Measurements from ENCODE around the gene ZNF385B. TPM values are rescaled to one million over a fixed set of nuclear protein-coding genes. Genes with fewer than 3 reads are reported as not detected.

Gene ZNF385B
- total and polyA plus RNA-seq, 11 donors = 0.07 to 12.2 (median 2.3) TPM

DNA sequence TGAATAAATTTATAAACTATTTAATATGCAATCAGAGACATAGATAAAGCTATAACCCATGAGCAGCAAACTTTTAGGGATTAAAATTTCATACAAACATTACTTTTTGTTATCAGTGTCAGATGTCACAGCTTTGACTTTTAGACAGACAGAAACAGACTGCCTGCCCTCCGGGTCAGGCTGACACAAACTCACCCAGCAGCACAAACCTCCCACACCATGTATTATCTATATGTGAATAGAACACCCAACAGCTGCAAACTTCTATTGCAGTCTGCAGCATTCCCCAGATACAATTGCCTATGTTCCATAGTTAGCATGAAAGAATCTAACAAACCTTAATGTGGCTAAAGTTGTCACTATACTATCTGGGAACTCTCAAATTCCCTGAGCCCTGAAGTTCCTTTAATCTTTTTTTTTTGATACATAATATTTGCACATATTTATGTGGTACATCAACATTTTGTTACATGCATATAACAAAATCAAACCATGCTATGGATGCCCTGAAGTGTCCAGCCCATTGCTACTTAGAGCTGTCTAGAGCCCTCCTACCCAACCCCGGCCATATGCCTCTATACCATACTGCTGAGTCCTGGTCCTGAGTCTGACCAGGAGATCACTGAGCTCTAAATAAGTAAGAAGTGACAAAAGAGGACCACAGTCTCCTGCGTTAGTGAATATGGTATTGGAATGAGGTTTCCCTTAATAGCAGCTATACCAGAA, 214.4 kb downstream of the ZNF385B start:
- H3K9me3 ChIP-seq = no peaks in the 10 kb centered on the region
- H3K4me1 ChIP-seq = no peaks in the 10 kb centered on the region
- DNase-seq (no peak), ATAC-seq (no peak)
- H3K27ac ChIP-seq = no peak overlapping the region
- H3K27me3 ChIP-seq = no peaks in the 10 kb centered on the region
- 70 to 86% (median 75%) methylated on average over 3 of the region's 3 CpGs for whole genome bisulfite sequencing, 4 donors
- intact Hi-C loops (cut with DNase I) = no loop called here
- H3K4me3 ChIP-seq = no peak overlapping the region
- H3K36me3 ChIP-seq = no peaks in the 10 kb centered on the region
- TF ChIP-seq POLR2A (IDR thresholded peaks at IDR 0.05) = no peak

GRCh38 chr2:179646173-179646769, 215.1 kb downstream of the ZNF385B start:
- Histone ChIP-seq H3K4me3 (no peak overlapping the region), H3K27ac (no peak overlapping the region), H3K27me3 (no peaks in the 10 kb centered on the region), H3K9me3 (no peaks in the 10 kb centered on the region), H3K4me1 (no peaks in the 10 kb centered on the region), H3K36me3 (no peaks in the 10 kb centered on the region)
- ATAC-seq = no peak
- TF ChIP-seq CTCF (IDR thresholded peaks at IDR 0.05) (no peak), POLR2A (IDR thresholded peaks at IDR 0.05) (no peak)
- intact Hi-C loops (cut with DNase I) = no loop called here
- DNase-seq = no peak
- 83 to 88% (median 85%) methylated on average over 9 of the region's 9 CpGs for WGBS, 4 donors

DNA sequence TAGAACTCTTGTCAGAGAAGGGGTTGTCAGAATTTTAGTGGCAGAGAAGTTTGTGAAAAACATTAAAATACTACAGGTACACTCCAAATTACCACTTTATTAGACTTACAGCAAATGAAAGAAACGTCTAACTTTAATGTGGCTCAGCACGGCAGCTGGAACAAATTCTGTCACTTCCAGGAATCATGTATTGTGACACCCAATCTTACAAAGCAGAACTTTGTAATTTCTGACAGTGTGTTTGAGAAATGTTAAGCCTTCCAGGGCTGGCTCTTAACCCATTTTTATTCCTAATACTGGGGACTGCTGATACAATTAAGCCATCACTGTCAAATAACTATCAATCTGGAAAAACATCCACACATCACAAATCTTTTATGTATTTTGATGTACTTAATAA, 216.4 kb downstream of the ZNF385B start:
- intact Hi-C loops (cut with DNase I) = no loop called here
- no peaks in the 10 kb centered on the region for H3K9me3 ChIP-seq
- TF ChIP-seq POLR2A (IDR thresholded peaks at IDR 0.05) = no peak
- no peak for TF ChIP-seq CTCF (IDR thresholded peaks at IDR 0.05)
- no peaks in the 10 kb centered on the region for H3K27me3 ChIP-seq
- no peak for ATAC-seq
- H3K4me3 ChIP-seq = no peak overlapping the region
- no peaks in the 10 kb centered on the region for H3K4me1 ChIP-seq
- H3K36me3 ChIP-seq = no peaks in the 10 kb centered on the region
- 62 to 86% (median 81%) methylated on average over 2 of the region's 2 CpGs for WGBS, 4 donors
- no peak overlapping the region for H3K27ac ChIP-seq
- DNase-seq = no peak

GRCh38 chr2:179642462-179642861, 218.9 kb downstream of the ZNF385B start:
- no peaks in the 10 kb centered on the region for H3K9me3 ChIP-seq
- 88 to 92% (median 90%) methylated on average over 2 of the region's 2 CpGs for WGBS, 4 donors
- ATAC-seq (no peak), DNase-seq (no peak)
- H3K36me3 ChIP-seq = no peaks in the 10 kb centered on the region
- no peaks in the 10 kb centered on the region for H3K27me3 ChIP-seq
- no peak overlapping the region for H3K27ac ChIP-seq
- TF ChIP-seq POLR2A (IDR thresholded peaks at IDR 0.05) = no peak
- TF ChIP-seq CTCF (IDR thresholded peaks at IDR 0.05) = no peak
- peaks cover 0 to 3% (median 0%) of the 10 kb centered on the region in 12 donors for H3K4me1 ChIP-seq
- H3K4me3 ChIP-seq = no peak overlapping the region
- intact Hi-C loops (cut with DNase I) = no loop called here

All from heart left ventricle (tissue), 16 donors.